Heart right ventricle (tissue), 16 donors: Measurements from ENCODE around the gene HDX. TPM values are rescaled to one million over a fixed set of nuclear protein-coding genes. Genes with fewer than 3 reads are reported as not detected.

ENCODE experiments used
- ATAC-seq, 8 donors: fragments of 200-7000 bp; cut with Tn5 transposase; one replicate each; pipeline ENCODE4 v1.9.1; 2020; ENCODE audit warnings: mild to moderate bottlenecking in 8 of 8, moderate library complexity in 8 of 8, moderate number of reproducible peaks in 1 of 8
- DNase-seq, 2 donors: peaks; one replicate each; pipeline ENCODE4 v3.0.0-alpha.2; 2020
- H3K27ac ChIP-seq, 10 donors: fragments of 200-600 bp; sonication (generic) in 2 of 10; one replicate each; pipeline versions ENCODE4 v1.5.0 to v1.8.0; 2020 to 2022; ENCODE audit warnings: mild to moderate bottlenecking in 3 of 10
- H3K27me3 ChIP-seq, 7 donors: fragments of 200-600 bp; one replicate each; pipeline ENCODE4 v1.8.0; 2021 to 2022; ENCODE audit warnings: mild to moderate bottlenecking in 2 of 7
- H3K36me3 ChIP-seq, 9 donors: fragments of 200-600 bp; sonication (generic) in 1 of 9; one replicate each; pipeline versions ENCODE4 v1.5.0 to v1.8.0; 2020 to 2022; ENCODE audit warnings: mild to moderate bottlenecking in 2 of 9
- H3K4me1 ChIP-seq, 9 donors: fragments of 200-600 bp; sonication (generic) in 1 of 9; one replicate each; pipeline versions ENCODE4 v1.5.0 to v1.8.0; 2020 to 2022; ENCODE audit warnings: mild to moderate bottlenecking in 4 of 9
- H3K4me3 ChIP-seq, 10 donors: fragments of 200-600 bp; sonication (generic) in 2 of 10; one replicate each; pipeline versions ENCODE4 v1.5.0 to v1.8.0; 2020 to 2022; ENCODE audit warnings: mild to moderate bottlenecking in 7 of 10, moderate library complexity in 2 of 10
- H3K9me3 ChIP-seq, 11 donors: fragments of 200-600 bp in 10 of 11; sonication (generic) in 2 of 11; one replicate each; pipeline versions ENCODE4 v1.5.0 to v1.8.0; 2013 to 2022; ENCODE audit warnings: mild to moderate bottlenecking in 2 of 11, control low read depth in 1 of 11, moderate library complexity in 1 of 11
- WGBS, 2 donors: extraction: QIAGEN DNeasy Blood & Tissue Kit; methylation state at CpG; one replicate each; pipeline ENCODE4 v1.1.7; 2013; ENCODE audit warnings: inconsistent platforms in 1 of 2; 5-methylcytosine and 5-hydroxymethylcytosine counted together
- intact Hi-C, 10 donors: fragments of 100-400 bp; cut with DNase I; formaldehyde crosslinking; loops; one replicate each; pipeline versions ENCODE4 v1.11.1 to v1.14.2; 2022
- polyA plus RNA-seq, 2 donors: library from polyadenylated mRNA; stranded (reverse); fragments of 200-250 nt; gene quantifications; one replicate each; pipeline ENCODE4 v1.2.3, GENCODE V29; 2013
- total RNA-seq, 10 donors: library from RNA; stranded (reverse); fragmentation: NEBNext Ultra II Directional in 3 of 10; extraction: Animal tissue kit (Norgen Biotek cat#: 25700) in 3 of 10; gene quantifications; one replicate each; pipeline versions ENCODE4 v1.2.1 to v1.2.4, GENCODE V29; 2021 to 2023
- TF ChIP-seq, protein P1 (sequence below), 9 donors: fragments of 200-600 bp; sonication (generic) in 2 of 9; IDR thresholded peaks; one replicate each; pipeline versions ENCODE4 v1.5.0 to v1.8.0; 2021 to 2022; ENCODE audit warnings: antibody characterized with exemption in 9 of 9, mild to moderate bottlenecking in 5 of 9, moderate library complexity in 1 of 9
- donor health status: Arrhythmogenic right ventricular cardiomyopathy.
- donor health status: ischemic (EF 13 %, LVEDD 7.1; RV severe dilation, severe dysfunction).
- donor health status: healthy with polysubstance abuse.
- donor health status: DM: no; HTN: yes; CAD: no.
- donor health status: DM: no; HTN: no; CAD: no.
- donor health status: ischemic (EF 25% LVEDD 6.9; RV normal size, moderate dysfunction).
- donor health status: ischemic (EF 25% LVEDD 5.7; RV mildly dilated, moderate dysfunction).
- donor health status: healthy.
- donor health status: DM: yes; HTN: yes; CAD: no.
- donor health status: Ischemic cardiomyopathy.
- donor health status: ischemic (EF 35%, LVEDD 5.7; RV mildly dilated, moderate dysfunction).
- donor health status: nonischemic (EF 11% LVEDD 7.7; RV severe dilation, severe dysfunction).
- donor health status: DM: yes; HTN: yes; CAD: no.
- donor health status: PGD.
- donor health status: ischemic (EF 29% LVEDD 5.4; RV normal size, mild dysfunction).
- donor health status: nonischemic (EF 23%, LVEDD 6.1; RV moderate dilation, normal function).

The HDX gene
- total and polyA plus RNA-seq, 12 donors: 0.29 to 2.5 (median 1.3) TPM

DNA sequence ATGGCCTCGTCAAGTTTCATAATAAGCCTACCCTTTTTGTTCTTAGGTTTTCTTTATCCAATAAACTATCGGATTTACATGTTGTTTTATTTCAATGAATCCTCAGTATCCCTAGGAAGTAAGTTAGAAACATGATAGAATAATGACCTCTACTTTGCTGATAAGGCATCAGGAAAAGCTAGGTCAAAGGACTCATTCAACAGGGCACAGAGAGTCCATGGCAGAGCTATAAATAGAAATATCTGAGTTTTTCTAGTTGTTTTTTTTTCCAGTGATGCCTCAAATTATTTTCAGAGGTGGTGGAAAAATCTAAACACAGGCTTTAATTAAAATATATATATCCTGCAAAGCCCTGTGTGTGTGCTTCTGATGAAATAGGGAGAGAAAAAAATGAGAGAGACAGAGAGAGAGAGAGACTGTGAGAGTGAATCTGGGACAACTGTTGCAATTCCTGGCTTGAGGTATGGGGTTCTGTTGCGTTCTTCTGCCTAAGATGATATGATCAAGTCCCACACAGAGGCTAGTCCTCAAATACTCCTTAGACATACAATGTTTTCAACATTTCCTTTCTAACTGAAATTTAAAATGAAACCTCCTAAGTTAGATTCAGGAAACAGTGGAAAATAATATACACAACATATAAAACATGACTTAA lies 139.9 kb downstream of the HDX start:
- intact Hi-C loops: no loop called here
- WGBS, 2 donors: 68 to 71% methylated on average over 3 of the region's 3 CpGs
- H3K4me1 ChIP-seq: peaks cover 0 to 12% (median 0%) of the 10 kb centered on the region in 9 donors
- ATAC-seq: no peak
- H3K9me3 ChIP-seq: peaks cover 0 to 13% (median 0%) of the 10 kb centered on the region in 11 donors
- no peaks in the 10 kb centered on the region for H3K36me3 ChIP-seq
- TF ChIP-seq, protein P1, sequence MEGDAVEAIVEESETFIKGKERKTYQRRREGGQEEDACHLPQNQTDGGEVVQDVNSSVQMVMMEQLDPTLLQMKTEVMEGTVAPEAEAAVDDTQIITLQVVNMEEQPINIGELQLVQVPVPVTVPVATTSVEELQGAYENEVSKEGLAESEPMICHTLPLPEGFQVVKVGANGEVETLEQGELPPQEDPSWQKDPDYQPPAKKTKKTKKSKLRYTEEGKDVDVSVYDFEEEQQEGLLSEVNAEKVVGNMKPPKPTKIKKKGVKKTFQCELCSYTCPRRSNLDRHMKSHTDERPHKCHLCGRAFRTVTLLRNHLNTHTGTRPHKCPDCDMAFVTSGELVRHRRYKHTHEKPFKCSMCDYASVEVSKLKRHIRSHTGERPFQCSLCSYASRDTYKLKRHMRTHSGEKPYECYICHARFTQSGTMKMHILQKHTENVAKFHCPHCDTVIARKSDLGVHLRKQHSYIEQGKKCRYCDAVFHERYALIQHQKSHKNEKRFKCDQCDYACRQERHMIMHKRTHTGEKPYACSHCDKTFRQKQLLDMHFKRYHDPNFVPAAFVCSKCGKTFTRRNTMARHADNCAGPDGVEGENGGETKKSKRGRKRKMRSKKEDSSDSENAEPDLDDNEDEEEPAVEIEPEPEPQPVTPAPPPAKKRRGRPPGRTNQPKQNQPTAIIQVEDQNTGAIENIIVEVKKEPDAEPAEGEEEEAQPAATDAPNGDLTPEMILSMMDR (IDR thresholded peaks at IDR 0.05): no peak
- DNase-seq: no peak
- no peak overlapping the region for H3K4me3 ChIP-seq
- no peaks in the 10 kb centered on the region for H3K27me3 ChIP-seq
- H3K27ac ChIP-seq: no peak overlapping the region

DNA sequence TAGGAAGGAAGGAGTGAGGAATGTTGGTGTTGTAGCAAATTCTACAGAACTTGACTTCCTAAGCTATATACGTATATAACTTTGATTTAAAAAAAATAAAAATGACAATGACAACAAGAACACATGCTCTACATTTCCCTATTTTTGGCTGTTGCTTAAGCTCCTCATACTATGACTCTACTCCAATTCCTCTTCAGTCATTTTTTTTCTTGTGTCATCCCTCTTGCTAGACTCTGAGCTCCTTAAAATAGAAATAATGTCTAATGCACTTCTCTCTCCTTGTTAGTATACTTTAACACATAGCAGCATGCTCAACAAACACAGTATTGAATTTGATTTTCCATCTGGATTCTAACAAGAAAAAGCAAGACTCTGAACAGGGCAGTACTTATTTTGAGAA lies 144.0 kb downstream of the HDX start:
- TF ChIP-seq, protein P1 (IDR thresholded peaks at IDR 0.05): no peak
- 75 to 83% methylated on average over 1 of the region's 1 CpG for WGBS, 2 donors
- DNase-seq (no peak), ATAC-seq (no peak)
- Histone ChIP-seq H3K9me3 (peaks cover 0 to 7% (median 0%) of the 10 kb centered on the region in 11 donors), H3K36me3 (no peaks in the 10 kb centered on the region), H3K27ac (no peak overlapping the region), H3K4me1 (peaks cover 0 to 7% (median 0%) of the 10 kb centered on the region in 9 donors), H3K27me3 (no peaks in the 10 kb centered on the region), H3K4me3 (no peak overlapping the region)
- intact Hi-C loops: no loop called here

DNA sequence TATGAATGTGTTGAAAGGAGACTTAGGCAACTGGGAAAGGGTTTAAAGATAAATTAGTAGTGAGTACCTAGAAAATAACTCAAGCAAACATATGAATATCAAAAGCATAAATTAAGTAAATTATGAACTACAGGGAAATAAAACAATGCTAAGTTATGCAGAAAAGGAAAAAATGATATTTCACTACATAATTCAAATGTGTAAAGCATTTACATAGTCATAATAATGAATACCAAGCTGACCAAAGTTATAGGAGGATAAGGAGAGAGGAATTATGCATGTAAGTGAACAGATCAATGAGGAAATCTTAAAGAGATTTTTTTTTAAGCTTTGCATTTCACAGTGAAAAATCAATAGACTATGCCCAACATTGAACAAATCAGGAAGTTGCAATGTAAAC lies 145.0 kb downstream of the HDX start:
- intact Hi-C loops: no loop called here
- no peak overlapping the region for H3K4me3 ChIP-seq
- TF ChIP-seq, protein P1 (IDR thresholded peaks at IDR 0.05): no peak
- H3K36me3 ChIP-seq: no peaks in the 10 kb centered on the region
- peaks cover 0 to 7% (median 0%) of the 10 kb centered on the region in 11 donors for H3K9me3 ChIP-seq
- H3K4me1 ChIP-seq: peaks cover 0 to 2% (median 0%) of the 10 kb centered on the region in 9 donors
- H3K27ac ChIP-seq: no peak overlapping the region
- H3K27me3 ChIP-seq: no peaks in the 10 kb centered on the region
- ATAC-seq: no peak
- no peak for DNase-seq

DNA sequence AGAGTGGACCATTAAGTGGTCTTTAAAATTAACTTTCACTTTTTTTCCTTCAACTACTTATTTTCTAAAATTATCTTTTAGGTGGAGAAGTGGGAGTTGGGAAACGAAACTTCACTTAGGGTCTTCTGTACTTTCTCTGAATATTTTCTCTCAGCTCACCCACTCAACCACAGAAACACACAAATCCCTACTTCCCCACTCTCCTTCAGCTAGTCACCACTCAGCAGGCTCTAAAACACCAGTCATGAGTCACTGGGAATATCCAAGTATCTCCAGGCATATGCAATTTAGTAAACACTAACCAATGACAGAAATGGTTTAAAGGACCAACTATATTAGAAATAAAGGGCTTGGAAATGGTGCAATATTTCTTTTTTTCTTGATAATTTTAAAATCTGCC lies 161.3 kb downstream of the HDX start:
- TF ChIP-seq, protein P1 (IDR thresholded peaks at IDR 0.05): no peak
- WGBS, 2 donors: 74 to 91% methylated on average over 1 of the region's 1 CpG

More for the DNA sequence above, 161.3 kb downstream of the HDX start:
- H3K9me3 ChIP-seq: no peaks in the 10 kb centered on the region
- no peak overlapping the region for H3K27ac ChIP-seq
- no peaks in the 10 kb centered on the region for H3K36me3 ChIP-seq
- no peak for ATAC-seq
- no peaks in the 10 kb centered on the region for H3K27me3 ChIP-seq
- no peak for DNase-seq
- H3K4me1 ChIP-seq: no peaks in the 10 kb centered on the region
- intact Hi-C loops: no loop called here
- no peak overlapping the region for H3K4me3 ChIP-seq
